ENCODE results near the gene CYP1A2. TPM values are rescaled to one million over a fixed set of nuclear protein-coding genes. Genes with fewer than 3 reads are reported as not detected.
A peak's percentile ranks its signal among the peaks of the same experiment; 100 is the strongest.

Gene CYP1A2
- total and polyA plus RNA-seq, 4 experiments from 2014 or later, result not detected

DNA sequence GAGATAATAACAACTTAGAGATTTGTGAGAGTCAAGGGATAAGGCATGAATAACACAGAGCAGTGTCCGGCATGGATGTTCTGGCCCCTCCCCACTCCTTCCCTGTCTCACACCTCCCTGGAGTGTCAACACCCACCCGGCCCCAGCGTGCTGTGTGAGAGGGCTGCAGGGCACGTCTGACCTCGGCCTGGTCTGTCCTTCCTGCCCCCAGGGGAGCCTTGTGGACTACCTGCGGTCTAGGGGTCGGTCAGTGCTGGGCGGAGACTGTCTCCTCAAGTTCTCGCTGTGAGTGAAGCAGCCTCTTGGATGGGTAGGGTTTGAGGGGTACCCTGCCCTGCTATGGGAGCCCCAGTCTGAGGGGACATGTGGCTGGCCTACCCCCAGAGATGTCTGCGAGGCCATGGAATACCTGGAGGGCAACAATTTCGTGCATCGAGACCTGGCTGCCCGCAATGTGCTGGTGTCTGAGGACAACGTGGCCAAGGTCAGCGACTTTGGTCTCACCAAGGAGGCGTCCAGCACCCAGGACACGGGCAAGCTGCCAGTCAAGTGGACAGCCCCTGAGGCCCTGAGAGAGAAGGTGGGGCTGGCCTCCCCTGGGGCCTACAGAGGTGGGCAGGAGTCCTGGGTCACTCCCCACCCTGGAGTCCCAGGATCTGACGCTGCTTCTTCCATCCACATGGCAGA, 52.8 kb downstream of the CYP1A2 start:
- no peaks in the 10 kb centered on the region for H3K9me3 ChIP-seq (ENCODE audit: control insufficient read depth in 1 of 2, low read length in 2 of 2)
- H3K27ac ChIP-seq (ENCODE audit: low read depth, low read length), result no peak overlapping the region
- H3K27me3 ChIP-seq (ENCODE audit: insufficient read depth, low read length), result no peaks in the 10 kb centered on the region
- H3K4me3 Mint-ChIP-seq, result no peak overlapping the region
- H3K27ac Mint-ChIP-seq, result peak overlapping the region in 2 of 7 donors; percentile 35 to 69
- no peaks in the 10 kb centered on the region for H3K9me3 Mint-ChIP-seq
- peaks cover 21 to 64% of the 10 kb centered on the region in 2 donors for H3K36me3 Mint-ChIP-seq
- no peaks in the 10 kb centered on the region for H3K27me3 Mint-ChIP-seq
- CTCF ChIA-PET (ENCODE audit: partially characterized antibody), result interaction anchor here (0.9 to 36.4 kb wide), 4 partner anchors 23 to 148 kb away, joined by 3 to 1908 read pairs (median 8); partner anchors contain the start of gene CSK
- peaks cover 53% of the 10 kb centered on the region for H3K36me3 ChIP-seq (ENCODE audit: insufficient read depth, low read length)
- DNase-seq, result no peak
- no peak overlapping the region for H3K4me3 ChIP-seq (ENCODE audit: low read length in 2 of 2)
- peaks cover 20 to 48% (median 36%) of the 10 kb centered on the region in 4 donors for H3K4me1 Mint-ChIP-seq
- POLR2A ChIA-PET (ENCODE audit: partially characterized antibody), result interaction anchor here (0.9 to 23.0 kb wide), 2 partner anchors 9 to 21 kb away, joined by 4 to 1342 read pairs; partner anchors contain the start of gene CSK
- H3K4me1 ChIP-seq (ENCODE audit: insufficient read depth, low read length), result peaks cover 41% of the 10 kb centered on the region
- intact Hi-C loops (cut with micrococcal nuclease), result loop anchor here (5.0 kb wide), 1 partner anchor 36 kb away; no protein-coding TSS in a partner anchor

DNA sequence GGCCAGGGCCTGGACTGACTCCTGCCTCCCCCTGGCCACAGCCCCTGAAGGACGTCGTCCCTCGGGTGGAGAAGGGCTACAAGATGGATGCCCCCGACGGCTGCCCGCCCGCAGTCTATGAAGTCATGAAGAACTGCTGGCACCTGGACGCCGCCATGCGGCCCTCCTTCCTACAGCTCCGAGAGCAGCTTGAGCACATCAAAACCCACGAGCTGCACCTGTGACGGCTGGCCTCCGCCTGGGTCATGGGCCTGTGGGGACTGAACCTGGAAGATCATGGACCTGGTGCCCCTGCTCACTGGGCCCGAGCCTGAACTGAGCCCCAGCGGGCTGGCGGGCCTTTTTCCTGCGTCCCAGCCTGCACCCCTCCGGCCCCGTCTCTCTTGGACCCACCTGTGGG, 53.6 kb downstream of the CYP1A2 start:
- H3K4me1 ChIP-seq (ENCODE audit: insufficient read depth, low read length), result peaks cover 41% of the 10 kb centered on the region
- Mint-ChIP-seq H3K9me3 (no peaks in the 10 kb centered on the region), H3K36me3 (peaks cover 21 to 64% of the 10 kb centered on the region in 2 donors), H3K4me1 (peaks cover 23 to 54% (median 39%) of the 10 kb centered on the region in 4 donors), H3K4me3 (no peak overlapping the region), H3K27ac (peak overlapping the region in 1 of 7 donors; percentile 13), H3K27me3 (no peaks in the 10 kb centered on the region)
- ChIA-PET CTCF (ENCODE audit: partially characterized antibody) (interaction anchor here (36.4 kb wide), 1 partner anchor 24 kb away, joined by 1908 read pairs; the partner anchor contains the start of gene CSK), POLR2A (ENCODE audit: partially characterized antibody) (interaction anchor here (0.9 kb wide), 1 partner anchor 9 kb away, joined by 4 read pairs; no protein-coding TSS in a partner anchor)
- H3K36me3 ChIP-seq (ENCODE audit: insufficient read depth, low read length), result peaks cover 53% of the 10 kb centered on the region
- H3K4me3 ChIP-seq (ENCODE audit: low read length in 2 of 2), result no peak overlapping the region
- intact Hi-C loops (cut with micrococcal nuclease), result loop anchor here (5.0 kb wide), 1 partner anchor 35 kb away; no protein-coding TSS in a partner anchor
- DNase-seq, result no peak
- no peaks in the 10 kb centered on the region for H3K9me3 ChIP-seq (ENCODE audit: control insufficient read depth in 1 of 2, low read length in 2 of 2)
- no peak overlapping the region for H3K27ac ChIP-seq (ENCODE audit: low read depth, low read length)
- no peaks in the 10 kb centered on the region for H3K27me3 ChIP-seq (ENCODE audit: insufficient read depth, low read length)

DNA sequence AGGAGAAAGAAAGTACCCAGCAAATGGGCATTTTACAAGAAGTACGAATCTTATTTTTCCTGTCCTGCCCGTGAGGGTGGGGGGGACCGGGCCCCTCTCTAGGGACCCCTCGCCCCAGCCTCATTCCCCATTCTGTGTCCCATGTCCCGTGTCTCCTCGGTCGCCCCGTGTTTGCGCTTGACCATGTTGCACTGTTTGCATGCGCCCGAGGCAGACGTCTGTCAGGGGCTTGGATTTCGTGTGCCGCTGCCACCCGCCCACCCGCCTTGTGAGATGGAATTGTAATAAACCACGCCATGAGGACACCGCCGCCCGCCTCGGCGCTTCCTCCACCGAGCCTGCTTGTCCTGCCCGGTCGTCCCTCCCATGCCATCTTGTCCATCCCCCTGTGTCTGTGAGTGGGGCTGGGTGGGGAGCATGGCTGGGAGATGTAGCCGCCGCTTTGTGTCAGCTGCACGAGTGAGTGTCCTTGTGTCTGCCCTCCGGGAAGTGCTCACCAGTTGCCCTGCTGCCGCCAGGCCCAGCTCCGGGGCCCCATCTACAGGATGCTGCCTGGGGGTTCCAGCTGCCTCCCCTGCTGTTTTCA, 54.3 kb downstream of the CYP1A2 start:
- Histone ChIP-seq H3K4me3 (ENCODE audit: low read length in 2 of 2) (no peak overlapping the region), H3K36me3 (ENCODE audit: insufficient read depth, low read length) (peaks cover 51% of the 10 kb centered on the region)
- intact Hi-C loops (cut with micrococcal nuclease), result loop anchor here (5.0 kb wide), 1 partner anchor 34 kb away; no protein-coding TSS in a partner anchor

DNA sequence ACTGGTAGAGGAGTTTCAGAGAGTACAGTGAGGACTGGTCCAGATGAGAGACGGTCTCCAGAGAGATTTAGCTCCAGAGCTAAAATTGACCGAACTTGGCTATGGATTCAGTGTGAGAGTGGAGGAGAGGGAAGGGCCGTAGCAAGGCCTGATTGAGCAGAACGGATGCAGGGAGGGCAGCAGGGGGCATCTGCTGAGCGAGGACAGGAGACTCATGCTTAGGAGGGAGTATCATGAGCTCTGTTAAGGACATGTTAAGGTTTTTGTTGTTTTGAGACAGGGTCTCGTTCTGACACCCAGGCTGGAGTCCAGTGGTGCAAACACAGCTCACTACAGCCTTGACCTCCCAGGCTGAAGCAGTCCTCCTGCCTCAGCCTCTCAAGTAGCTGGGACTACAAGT, 56.3 kb downstream of the CYP1A2 start:
- peaks cover 32% of the 10 kb centered on the region for H3K36me3 ChIP-seq (ENCODE audit: insufficient read depth, low read length)
- Mint-ChIP-seq H3K27me3 (no peaks in the 10 kb centered on the region), H3K27ac (peak overlapping the region in 6 of 7 donors; percentile 51 to 88 (median 74)), H3K36me3 (peaks cover 16 to 40% of the 10 kb centered on the region in 2 donors), H3K9me3 (no peaks in the 10 kb centered on the region), H3K4me1 (peaks cover 25 to 45% (median 37%) of the 10 kb centered on the region in 4 donors), H3K4me3 (no peak overlapping the region)
- H3K9me3 ChIP-seq (ENCODE audit: control insufficient read depth in 1 of 2, low read length in 2 of 2), result no peaks in the 10 kb centered on the region
- H3K4me1 ChIP-seq (ENCODE audit: insufficient read depth, low read length), result peaks cover 21% of the 10 kb centered on the region
- intact Hi-C loops (cut with micrococcal nuclease), result loop anchor here (5.0 kb wide), 1 partner anchor 32 kb away; no protein-coding TSS in a partner anchor
- H3K27me3 ChIP-seq (ENCODE audit: insufficient read depth, low read length), result no peaks in the 10 kb centered on the region
- no peak overlapping the region for H3K27ac ChIP-seq (ENCODE audit: low read depth, low read length)
- ChIA-PET POLR2A (ENCODE audit: partially characterized antibody) (interaction anchor here (0.7 to 7.1 kb wide), 12 partner anchors 8 to 109 kb away, joined by 3 to 59 read pairs (median 4); partner anchors contain the start of genes CSK and EDC3), CTCF (ENCODE audit: partially characterized antibody) (interaction anchor here (0.9 to 36.4 kb wide), 9 partner anchors 9 to 170 kb away, joined by 3 to 1908 read pairs (median 4); partner anchors contain the start of gene CSK)
- no peak for DNase-seq
- no peak overlapping the region for H3K4me3 ChIP-seq (ENCODE audit: low read length in 2 of 2)

More for the DNA sequence above, 54.3 kb downstream of the CYP1A2 start:
- H3K4me1 Mint-ChIP-seq, result peaks cover 21 to 54% (median 39%) of the 10 kb centered on the region in 4 donors
- POLR2A ChIA-PET (ENCODE audit: partially characterized antibody), result interaction anchor here (1.3 to 5.9 kb wide), 4 partner anchors 11 to 103 kb away, joined by 3 to 45 read pairs (median 10); no protein-coding TSS in a partner anchor
- peak overlapping the region in 3 of 7 donors; percentile 23 to 31 (median 27) for H3K27ac Mint-ChIP-seq
- H3K27me3 Mint-ChIP-seq, result no peaks in the 10 kb centered on the region
- Histone ChIP-seq H3K4me1 (ENCODE audit: insufficient read depth, low read length) (peaks cover 40% of the 10 kb centered on the region), H3K9me3 (ENCODE audit: control insufficient read depth in 1 of 2, low read length in 2 of 2) (no peaks in the 10 kb centered on the region), H3K27ac (ENCODE audit: low read depth, low read length) (no peak overlapping the region), H3K27me3 (ENCODE audit: insufficient read depth, low read length) (no peaks in the 10 kb centered on the region)
- CTCF ChIA-PET (ENCODE audit: partially characterized antibody), result interaction anchor here (1.0 to 36.4 kb wide), 2 partner anchors 24 to 99 kb away, joined by 4 to 1908 read pairs; partner anchors contain the start of gene CSK
- no peaks in the 10 kb centered on the region for H3K9me3 Mint-ChIP-seq
- H3K36me3 Mint-ChIP-seq, result peaks cover 19 to 58% of the 10 kb centered on the region in 2 donors
- DNase-seq, result no peak
- H3K4me3 Mint-ChIP-seq, result no peak overlapping the region

Small RNAs within 50 kb of the gene (microRNA-seq; reads per million reads assigned to microRNA genes)
- not detected for gene MIR4513 (ENCODE audit: borderline microRNAs expressed, borderline number of aligned reads, borderline replicate concordance)

Other genes starting within 250 kb of the CYP1A2 start
- 10 to 100 TPM; 32.9 TPM for gene ARID3B, start 207.6 kb upstream of the CYP1A2 start, total RNA-seq
- gene ARID3B, start 207.6 kb upstream of the CYP1A2 start, polyA plus RNA-seq, result 10 to 100 TPM in 1 of 2 donors, 1 to 10 TPM in 1; 4.1 to 16.1 TPM
- gene CLK3, start 133.0 kb upstream of the CYP1A2 start, total RNA-seq, result 100 to 1,000 TPM; 163 to 167 TPM
- gene CLK3, start 133.0 kb upstream of the CYP1A2 start, polyA plus RNA-seq, result 10 to 100 TPM; 59.1 to 94.1 TPM
- 10 to 100 TPM; 40.6 to 40.7 TPM for gene EDC3, start 52.8 kb upstream of the CYP1A2 start, total RNA-seq
- gene EDC3, start 52.8 kb upstream of the CYP1A2 start, polyA plus RNA-seq, result 10 to 100 TPM; 22.9 to 28.2 TPM
- gene CYP1A1, start 23.3 kb upstream of the CYP1A2 start, total RNA-seq, result under 1 TPM; 0.11 to 0.26 TPM
- not detected for gene CYP1A1, start 23.3 kb upstream of the CYP1A2 start, polyA plus RNA-seq
- 100 to 1,000 TPM; 234 to 247 TPM for gene CSK, start 33.2 kb downstream of the CYP1A2 start, total RNA-seq
- 100 to 1,000 TPM in 1 of 2 donors, 10 to 100 TPM in 1; 72.5 to 125 TPM for gene CSK, start 33.2 kb downstream of the CYP1A2 start, polyA plus RNA-seq
- under 1 TPM; 0.23 to 0.39 TPM for gene LMAN1L, start 64.0 kb downstream of the CYP1A2 start, total RNA-seq
- gene LMAN1L, start 64.0 kb downstream of the CYP1A2 start, polyA plus RNA-seq, result not detected
- gene CPLX3, start 77.8 kb downstream of the CYP1A2 start, total RNA-seq, result not detected
- gene CPLX3, start 77.8 kb downstream of the CYP1A2 start, polyA plus RNA-seq, result not detected
- gene ULK3, start 94.3 kb downstream of the CYP1A2 start, total RNA-seq, result 10 to 100 TPM; 84.9 to 88.3 TPM
- 10 to 100 TPM; 33.6 to 38.5 TPM for gene ULK3, start 94.3 kb downstream of the CYP1A2 start, polyA plus RNA-seq
- gene SCAMP2, start 124.5 kb downstream of the CYP1A2 start, total RNA-seq, result 100 to 1,000 TPM; 132 to 138 TPM
- 100 to 1,000 TPM; 152 to 179 TPM for gene SCAMP2, start 124.5 kb downstream of the CYP1A2 start, polyA plus RNA-seq
- 10 to 100 TPM; 70.4 to 73.1 TPM for gene MPI, start 141.2 kb downstream of the CYP1A2 start, total RNA-seq
- 10 to 100 TPM; 63.0 to 66.2 TPM for gene MPI, start 141.2 kb downstream of the CYP1A2 start, polyA plus RNA-seq
- gene FAM219B, start 158.0 kb downstream of the CYP1A2 start, total RNA-seq, result 100 to 1,000 TPM; 101 to 117 TPM
- 10 to 100 TPM; 17.4 to 26.1 TPM for gene FAM219B, start 158.0 kb downstream of the CYP1A2 start, polyA plus RNA-seq
- 10 to 100 TPM; 66.8 to 74.4 TPM for gene COX5A, start 189.2 kb downstream of the CYP1A2 start, total RNA-seq
- gene COX5A, start 189.2 kb downstream of the CYP1A2 start, polyA plus RNA-seq, result 100 to 1,000 TPM; 331 to 336 TPM
- 1 to 10 TPM; 2.6 to 2.8 TPM for gene RPP25, start 207.9 kb downstream of the CYP1A2 start, total RNA-seq
- gene RPP25, start 207.9 kb downstream of the CYP1A2 start, polyA plus RNA-seq, result 1 to 10 TPM; 2.6 to 2.8 TPM
- gene SCAMP5, start 246.7 kb downstream of the CYP1A2 start, total RNA-seq, result under 1 TPM; 0.26 to 0.33 TPM
- under 1 TPM in 1 of 2 donors, not detected in 1; 0.15 TPM for gene SCAMP5, start 246.7 kb downstream of the CYP1A2 start, polyA plus RNA-seq

All from CD4-positive, alpha-beta memory T cell (primary cell).